ENCODE measurements around the gene C5.

The C5 gene

DNA sequence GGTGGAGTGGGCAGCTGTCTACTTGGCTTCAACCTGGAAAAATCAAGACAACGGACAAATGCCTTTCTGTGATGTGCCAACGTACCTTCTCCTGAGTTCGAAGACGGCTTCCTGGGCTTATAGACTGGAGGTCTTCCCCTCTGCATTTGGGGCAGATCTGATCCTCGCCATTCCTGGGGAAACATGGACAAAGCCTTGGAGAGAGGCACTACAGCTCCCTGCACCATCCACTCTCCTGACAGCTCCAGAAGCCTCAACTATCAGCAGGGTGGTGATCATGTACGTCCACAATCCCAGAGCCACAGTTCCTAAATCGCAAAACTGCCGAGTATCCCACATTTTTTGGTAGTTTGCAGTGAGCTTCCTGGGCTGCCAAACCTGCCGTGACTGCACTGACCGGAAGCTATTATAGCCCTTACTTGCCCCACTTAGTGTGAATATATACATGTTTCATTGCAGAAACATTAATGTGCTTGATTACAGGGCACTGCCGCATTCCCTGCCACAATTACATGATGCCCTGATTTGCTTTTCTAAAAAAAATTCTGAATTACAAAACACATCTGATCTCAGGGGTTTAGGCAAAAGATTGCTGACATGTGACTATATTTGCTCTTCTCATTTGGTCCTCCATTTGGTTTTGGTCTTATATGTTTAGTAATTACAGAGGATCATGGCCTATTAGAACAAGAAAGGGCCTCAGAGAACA, 126.3 kb downstream of the C5 start:
- peak in 1 of 2 donors; percentile 37 for DNase-seq

DNA sequence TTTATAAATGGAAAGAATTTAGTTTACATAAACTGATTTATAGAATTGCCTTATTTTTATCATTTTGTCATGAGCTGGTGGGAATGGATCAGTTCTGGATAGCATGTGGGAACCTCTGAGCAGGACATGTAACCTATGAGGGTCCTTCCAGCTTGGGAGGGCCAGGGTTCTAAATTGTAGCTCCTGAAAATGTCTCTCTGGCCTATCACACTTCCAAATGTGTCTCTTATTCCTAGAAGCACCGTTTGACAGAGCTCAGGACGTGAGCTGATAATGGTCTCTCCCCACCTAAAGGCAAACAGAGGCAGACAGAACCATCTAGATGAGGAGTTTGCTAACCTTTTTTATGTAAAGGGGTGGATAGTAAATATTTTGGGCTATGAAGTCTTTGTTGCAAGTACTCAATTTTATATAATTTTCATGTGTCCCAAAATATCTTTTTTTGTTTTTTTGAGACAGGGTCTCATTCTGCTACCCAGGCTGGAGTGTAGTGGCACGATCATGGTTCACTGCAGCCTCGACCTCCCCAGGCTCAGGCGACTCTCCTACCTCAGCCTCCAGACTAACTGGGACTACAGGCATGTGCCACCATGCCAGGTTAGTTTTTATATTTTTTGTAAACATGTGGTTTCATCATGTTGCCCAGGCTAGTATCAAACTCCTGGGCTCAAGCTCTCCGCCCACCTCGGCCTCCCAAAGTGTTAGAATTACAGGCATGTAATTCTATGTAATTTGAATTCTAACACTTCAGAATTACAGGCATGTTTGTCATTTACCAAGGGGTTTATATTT, 127.5 kb downstream of the C5 start:
- peak in 1 of 2 donors; percentile 22 for DNase-seq

DNA sequence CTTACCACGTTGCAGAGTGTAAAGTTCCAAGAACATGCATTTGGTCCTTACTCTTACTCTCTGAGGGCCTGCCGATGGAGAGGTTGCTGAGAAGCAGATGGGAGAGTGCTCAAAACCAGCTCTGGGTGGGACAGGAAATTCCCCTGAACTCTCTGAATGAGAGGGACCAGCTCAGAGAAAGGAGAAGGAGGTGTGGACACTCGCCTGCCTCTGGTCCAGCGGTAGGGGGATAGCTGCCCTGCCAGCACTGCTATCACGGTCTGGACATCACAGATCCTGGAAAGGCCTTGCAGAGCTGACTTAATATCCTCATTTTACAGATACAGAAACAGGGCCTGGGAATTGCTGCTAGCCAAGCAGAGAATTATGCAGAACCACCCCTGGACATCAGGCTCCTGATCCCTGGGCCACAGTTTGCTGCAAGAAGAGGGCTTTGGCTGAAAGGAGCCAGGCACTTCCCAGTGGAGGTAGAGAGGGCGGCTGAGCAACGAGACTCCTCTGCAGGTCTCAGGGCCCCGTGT, 128.4 kb downstream of the C5 start:
- peak in 1 of 2 donors; percentile 41 for DNase-seq

DNA sequence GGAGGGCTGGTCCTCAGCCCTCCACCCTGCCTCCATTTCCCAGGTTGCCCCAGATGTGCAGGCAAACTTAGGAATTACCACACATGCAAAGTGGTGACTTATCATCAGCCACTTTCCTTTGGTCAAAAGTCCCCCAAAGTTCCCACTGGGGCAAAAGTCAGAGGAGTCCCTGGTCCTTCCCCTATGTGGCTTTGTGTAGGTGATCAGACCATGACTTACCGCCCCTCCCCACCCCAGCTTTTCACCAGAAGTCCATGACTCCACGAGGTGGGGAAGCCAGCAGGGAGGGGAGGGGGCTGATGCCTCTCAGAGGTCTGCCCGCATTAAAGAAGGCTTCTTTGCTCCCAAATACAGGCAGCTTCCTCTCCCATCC, 129.3 kb downstream of the C5 start:
- DNase-seq, result peak in 1 of 2 donors; percentile 45

DNA sequence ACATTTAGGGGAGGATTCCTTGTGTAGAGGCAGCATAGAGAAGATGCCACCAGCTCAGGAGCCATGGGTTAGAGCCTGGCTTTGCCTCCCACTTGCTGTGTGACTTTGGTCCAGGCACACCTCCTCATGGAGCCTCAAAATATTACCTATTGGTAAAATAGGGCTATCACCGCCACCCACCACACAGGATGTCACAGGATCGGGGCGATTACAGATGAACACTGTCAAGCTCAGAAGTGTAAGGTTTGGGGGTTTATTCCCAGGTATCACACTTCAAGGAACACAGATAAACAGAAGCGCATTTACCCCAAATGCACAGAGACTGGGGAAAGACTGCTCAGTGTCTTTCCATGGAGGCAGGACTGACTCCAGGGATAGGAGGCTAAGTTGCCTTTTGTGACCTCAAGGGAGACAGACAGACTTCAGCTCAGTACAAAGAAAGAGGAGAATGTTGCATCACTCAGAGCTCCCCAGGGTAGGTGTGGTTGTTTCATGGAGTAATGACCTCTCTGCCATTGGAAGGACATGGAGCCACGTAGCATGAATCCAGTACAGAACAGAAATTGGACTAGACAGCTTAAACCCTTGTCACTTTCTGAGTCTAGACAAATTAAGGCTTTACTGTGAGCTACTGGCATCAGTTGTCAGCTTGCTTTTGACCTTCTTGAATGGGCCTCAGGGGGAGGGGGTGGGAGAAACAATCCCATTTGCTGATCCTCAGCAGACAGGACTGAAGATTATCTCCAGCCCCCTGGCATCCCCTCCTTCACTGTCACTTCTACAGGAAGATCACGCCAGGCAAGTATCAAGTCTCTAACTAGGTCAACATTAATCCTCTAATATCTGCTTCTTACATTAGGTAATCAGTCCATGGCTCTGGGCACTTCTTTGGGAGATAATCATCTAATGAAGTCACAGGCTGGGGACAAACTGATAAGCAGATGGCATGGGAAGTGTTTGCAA, 130.0 kb downstream of the C5 start:
- peak in 1 of 2 donors; percentile 57 for DNase-seq

DNA sequence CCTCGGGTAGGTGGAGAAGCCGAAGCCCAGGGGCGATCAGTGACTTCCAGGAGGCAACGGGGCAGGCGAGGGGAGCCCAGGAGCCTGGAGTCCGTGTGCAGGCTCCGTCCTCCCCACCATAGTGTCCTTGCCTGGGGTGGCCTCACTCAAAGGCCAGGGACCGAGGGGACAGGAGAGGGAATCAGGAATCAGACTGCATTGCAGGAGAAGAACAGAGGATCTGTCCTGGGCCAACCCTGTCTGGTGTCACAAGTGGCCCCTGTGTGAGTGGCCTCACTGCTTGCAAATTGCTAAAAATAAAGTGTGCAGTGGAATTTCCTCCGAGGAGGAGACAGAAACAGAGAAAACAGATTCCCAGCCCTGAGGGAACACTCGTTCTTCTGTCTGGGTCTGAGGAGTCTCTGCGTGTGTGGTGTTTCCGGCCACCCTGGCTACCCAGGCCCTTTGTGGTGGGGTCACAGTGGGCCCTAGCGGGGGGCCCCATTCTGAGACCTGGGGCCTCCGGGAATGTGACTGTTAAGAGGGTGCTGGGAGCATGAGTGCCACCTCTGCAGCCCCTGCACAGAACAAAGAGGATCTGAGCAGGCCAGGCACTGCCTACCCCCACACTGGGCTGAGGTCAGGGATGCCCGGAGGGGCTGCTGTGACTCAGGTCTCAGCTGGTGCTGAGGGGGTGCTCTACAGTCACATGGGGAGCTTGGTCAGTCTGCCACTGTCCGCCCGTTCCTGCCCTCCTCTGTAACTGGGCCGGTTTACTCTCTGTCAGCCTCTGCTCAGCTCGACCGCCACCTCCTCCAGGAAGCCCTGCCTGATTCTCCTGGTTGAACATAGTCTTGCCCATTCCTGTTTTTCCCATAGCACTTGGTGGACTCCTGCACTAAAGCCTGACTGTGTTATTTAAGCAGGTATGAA, 130.9 kb downstream of the C5 start:
- DNase-seq, result peak in 1 of 2 donors; percentile 25

DNA sequence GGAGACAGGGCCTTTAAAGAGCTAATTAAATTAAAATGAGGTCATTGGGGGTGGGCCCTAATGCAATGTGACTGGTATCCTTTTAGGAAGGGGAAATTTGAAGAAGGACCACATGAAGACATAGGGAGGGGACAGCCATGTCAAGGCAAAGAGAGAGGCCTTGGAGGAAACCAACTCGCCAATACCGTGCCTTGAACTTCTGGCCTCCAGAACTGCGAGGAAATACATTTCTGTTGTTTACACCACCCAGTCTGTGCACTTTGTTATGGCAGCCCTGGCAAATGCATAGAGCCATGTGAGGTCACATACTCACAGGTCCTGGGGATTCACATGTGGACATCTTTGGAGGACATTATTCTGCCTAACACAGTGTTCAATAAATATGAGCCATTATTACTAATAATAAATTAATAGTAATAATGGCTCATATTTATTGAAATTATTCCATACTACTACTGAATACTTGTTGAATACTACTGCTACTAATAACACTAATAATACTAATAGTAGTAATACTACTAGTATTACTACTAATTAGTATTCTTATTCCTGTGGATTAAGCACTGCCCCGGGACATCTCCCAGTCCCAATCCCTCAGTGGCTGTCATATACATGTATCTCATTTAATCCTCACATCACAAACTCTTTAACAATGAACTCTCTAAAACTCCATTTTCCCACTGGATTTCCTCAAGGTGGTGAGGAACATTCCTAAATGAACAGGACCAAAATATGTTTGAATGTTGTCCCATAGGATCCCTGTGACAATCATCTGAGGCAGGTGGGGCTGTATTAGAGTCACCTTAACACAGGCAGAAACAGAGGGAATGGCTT, 131.9 kb downstream of the C5 start:
- peak in 1 of 2 donors; percentile 38 for DNase-seq

DNA sequence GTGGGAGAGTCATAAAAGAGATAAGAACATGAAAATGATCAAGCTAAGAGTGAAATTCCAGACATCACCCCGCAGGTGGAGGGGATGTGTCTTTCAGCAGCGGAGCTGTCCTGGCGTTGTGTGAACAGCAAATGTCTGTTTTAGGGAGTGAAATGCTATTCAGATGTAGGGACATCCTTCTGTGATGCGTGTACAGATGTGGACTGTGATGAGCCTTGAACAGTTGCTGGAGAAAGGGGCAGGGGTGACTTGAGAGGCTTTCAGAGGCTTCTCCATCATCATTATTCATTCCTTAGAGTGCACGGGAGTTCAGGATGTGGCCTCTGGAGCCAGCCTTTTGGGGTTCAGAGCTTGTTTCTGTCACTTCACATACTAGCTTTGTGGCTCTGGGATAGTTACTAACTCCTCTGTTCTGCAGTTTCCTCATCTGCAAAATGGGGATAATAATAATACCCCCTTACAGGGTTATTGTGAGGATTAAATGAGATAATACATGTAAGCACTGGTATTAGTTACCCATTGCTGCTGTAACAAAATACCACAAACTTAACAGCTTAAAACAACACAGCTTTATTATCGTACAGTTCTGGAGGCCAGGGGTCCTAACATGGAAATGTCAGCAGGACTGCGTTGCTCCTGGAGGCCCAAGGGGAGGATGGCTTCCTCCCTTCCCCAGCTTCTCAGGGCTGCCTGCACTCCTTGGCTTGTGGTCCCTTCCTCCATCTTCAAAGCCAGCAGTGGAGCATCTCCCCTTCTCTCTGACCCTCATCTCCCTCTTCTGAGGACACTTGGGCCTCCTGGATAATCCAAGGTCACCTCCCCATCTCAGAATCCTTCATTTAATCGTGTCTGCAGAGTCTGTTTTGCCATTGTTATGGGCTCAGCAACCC, 132.8 kb downstream of the C5 start:
- DNase-seq, result peak in 1 of 2 donors; percentile 13

DNA sequence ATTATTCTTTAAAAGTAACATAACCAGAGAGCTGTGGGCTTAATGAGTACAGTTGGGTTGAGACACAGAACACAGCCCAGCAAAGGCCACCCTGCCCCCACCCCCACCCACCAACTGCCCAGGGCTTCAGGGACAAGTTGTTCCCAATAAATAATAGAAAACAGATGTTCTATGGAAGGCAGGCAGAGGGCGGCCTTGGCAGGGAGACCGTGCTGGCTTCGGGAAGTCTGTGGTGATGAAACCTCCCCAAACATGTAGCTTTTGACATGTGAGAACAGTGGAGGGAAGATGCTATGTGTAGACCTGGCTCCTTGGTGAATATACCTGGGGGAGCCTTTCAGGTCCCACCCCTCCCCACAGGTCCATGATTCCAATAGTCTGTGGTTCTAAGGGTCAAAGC, 133.5 kb downstream of the C5 start:
- DNase-seq, result peak in 1 of 2 donors; percentile 18

DNA sequence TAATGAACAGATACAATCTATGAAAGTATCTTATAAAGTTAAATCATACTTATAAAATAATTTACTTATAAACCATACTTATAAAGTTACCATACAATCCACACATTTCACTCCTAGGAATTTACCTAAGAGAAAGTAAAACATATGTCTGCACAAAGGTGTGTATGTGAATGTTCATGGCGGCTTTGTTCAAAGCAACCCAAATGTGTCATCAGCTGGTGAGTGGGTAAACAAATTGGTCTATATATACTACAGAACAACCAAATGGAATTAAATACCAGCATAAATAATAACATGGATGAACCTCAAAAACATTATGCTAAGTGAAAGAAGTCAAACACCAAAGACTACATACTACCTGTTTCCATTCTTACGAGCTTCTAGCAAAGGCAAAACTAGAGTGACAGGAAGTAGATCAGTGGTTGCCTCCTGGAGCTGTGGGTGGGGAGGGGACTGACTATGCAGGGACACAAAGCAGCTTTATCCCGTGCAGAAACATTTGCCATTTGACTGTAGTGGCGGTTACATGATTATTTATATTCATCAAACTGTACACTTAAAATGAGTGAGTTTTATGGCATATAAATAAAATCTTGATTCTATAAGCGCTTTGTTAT, 134.1 kb downstream of the C5 start:
- DNase-seq, result peak in 1 of 2 donors; percentile 67

DNA sequence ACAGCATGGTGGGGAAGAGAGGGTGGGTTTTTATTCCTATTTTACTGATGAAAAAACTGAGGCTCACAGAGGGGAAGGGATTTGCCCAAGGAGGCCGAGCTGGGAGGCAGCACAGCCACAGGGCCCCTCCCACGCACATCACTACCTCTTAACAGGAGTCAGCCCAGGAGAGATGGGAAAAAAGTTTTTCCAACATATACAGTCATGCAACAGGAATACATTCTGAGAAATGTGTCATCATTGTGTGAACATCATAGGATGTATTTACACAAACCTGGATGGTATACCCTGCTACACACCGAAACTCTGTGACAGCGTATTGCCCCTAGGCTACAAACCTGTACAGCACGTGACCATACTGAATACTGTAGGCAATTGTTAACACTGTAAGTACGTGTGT, 135.1 kb downstream of the C5 start:
- no peak for DNase-seq

DNA sequence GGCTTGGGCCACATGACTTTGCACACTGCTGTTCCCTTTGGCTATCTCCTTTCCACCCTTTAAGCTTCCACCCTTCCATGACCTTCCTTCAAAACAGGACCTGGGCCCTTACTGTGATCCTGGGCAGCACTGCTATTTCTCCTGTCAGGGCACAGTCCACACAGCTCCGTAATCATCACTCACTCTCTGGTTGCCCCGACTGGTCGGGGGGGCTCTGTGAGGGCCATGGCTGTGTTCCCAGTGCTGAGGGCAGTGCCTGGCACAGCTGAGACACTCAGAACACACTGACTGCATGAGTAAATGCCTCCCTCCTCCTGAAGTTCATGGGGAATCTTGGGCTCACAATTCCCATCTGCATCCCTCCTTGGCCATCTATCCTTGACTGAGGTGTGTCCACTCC, 135.7 kb downstream of the C5 start:
- DNase-seq, result no peak

DNA sequence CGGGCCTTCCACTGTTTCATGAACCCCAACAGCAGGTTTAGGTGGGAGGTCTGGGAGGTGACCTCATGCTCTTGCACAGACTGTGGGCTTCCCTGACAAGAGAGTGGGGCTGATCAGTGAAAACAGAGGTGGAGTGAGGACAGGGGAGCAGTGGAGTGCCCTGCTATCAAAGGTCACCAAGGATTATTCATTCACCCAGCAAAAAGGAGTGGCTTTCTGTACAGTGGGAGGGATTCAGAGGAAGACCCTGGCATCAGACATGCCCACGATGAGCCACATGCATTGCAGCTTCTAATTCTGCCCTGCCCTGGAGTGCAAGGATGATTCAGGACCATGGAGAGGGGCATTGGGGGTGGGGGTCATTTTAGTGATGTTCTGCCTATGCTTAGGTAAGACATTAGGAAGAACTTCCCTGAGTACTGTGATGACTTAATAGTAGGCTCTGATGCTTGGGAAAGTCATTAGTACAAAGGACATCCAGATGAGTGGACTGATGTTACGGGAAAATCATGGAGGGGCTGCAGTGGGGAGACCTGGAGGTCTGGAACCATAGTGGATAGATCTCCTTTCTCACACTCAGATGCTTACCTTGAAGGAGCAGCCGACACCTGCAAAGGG, 136.3 kb downstream of the C5 start:
- no peak for DNase-seq

DNA sequence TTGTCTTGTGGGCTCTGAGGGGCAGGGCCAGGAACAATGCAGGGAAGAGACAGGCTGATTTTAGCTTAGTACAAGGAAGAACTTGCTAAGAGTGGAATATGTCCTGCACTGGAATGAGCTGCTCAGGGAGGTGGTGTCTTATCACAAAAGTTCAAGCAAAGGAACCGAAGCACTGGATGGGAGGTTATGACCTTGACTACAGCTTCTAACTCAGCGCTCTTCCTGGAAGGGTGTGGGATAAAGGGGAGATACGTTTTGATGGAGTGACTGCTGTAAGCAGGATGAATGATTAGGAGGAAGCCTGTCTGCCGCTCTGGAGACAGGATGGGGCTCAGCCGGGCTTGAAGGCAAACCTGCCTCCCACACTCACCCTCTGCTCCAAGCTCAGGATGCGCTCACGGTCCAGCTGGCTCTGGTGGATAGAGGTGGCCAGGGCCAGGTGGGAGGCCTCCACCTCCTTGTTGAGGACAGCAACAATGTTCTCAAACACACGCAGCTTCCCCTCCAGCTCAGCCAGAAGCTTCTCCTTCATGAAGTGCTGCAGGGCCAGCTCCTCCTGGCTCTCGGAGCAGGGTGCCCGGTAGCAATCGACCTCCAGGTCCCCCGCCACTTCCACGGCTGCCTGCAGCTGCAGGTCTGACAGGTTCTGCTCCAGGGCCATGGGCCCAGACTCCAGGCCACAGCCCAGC, 137.0 kb downstream of the C5 start:
- no peak for DNase-seq

DNA sequence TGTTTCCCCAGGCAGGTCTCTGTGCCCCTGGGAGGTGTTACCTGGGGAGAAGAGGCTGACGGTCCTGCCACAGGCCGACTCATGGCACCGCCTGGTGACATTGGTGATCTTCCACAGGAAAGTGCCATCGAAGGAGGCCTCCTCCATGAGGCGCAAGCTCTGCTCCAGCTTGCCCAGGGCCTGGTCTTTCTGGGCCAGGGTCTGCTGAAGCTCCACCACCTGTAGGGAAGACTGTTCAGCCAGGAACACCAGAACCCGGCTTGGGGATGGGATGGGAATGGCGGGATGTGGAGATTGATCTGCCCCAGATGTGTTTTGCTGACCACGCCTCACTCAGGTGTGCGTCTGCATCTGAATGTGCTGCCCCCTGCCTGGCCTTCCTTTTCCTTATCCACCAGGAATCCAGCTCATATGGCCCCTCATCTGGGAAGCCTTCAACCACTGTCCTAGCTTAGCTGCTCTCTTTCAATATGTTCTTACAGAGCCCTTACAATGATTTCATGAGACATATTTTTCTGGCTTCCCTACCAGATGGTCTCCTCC, 138.7 kb downstream of the C5 start:
- no peak for DNase-seq

DNA sequence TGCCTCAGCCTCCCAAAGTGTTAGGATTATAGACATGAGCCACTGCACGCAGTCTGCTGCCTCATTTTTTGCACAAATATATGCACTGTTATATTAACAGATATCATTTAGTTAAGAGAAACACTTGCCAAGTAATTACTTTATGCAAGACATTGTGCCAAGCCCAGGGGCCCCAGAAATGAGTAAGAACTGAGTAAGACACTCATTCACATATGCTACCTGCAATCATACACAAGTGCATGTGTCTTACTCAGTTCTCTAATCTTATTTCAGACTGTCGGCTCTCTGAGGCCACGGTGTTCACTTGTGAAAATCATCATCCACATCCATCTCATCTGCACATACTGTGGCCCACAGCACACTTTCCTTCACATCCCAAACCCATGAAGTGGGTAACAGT, 139.4 kb downstream of the C5 start:
- DNase-seq, result no peak

DNA sequence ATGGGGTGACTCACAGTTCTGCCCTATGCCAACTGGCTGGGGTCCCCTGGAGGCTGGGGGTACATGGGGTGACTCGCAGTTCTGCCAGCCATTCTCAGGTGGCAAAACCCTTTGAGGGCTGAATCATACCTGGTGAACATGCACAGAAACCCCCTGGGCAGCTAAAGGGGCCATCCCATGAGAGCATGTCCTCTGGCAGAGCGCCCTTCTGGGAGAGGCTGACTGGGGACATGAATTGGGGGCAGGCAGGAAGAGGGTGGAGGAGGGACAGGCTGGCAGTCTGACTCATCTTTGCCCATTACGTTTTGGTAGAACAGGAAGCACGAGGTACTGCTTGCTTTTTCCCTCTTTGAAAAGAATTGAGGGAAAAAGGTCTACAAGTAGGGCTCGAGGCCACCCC, 140.2 kb downstream of the C5 start:
- DNase-seq, result peak in 1 of 2 donors; percentile 69
